DND-41 (cell line): ENCODE measurements around the gene ACMSD.
"Not testable (repeated sequence)": the region's sequence is repeated elsewhere in the genome, so short reads cannot be mapped to it uniquely, and the experiment has no call there.

Experiments used
- EZH2 ChIP-seq: IDR thresholded peaks from 3 replicates; pipeline ENCODE4 v1.6.1; 2012; ENCODE audit warnings: borderline replicate concordance, low read depth, mild to moderate bottlenecking, moderate library complexity, low read length, inconsistent platforms; ENCODE audit not compliant: severe bottlenecking
- TF ChIP-seq, protein P1 (sequence below): IDR thresholded peaks from 2 replicates; pipeline ENCODE4 v1.5.1; 2012; ENCODE audit warnings: borderline replicate concordance, low read length, moderate library complexity, mild to moderate bottlenecking; ENCODE audit not compliant: poor library complexity, severe bottlenecking; ENCODE audit errors: extremely low read depth

DNA sequence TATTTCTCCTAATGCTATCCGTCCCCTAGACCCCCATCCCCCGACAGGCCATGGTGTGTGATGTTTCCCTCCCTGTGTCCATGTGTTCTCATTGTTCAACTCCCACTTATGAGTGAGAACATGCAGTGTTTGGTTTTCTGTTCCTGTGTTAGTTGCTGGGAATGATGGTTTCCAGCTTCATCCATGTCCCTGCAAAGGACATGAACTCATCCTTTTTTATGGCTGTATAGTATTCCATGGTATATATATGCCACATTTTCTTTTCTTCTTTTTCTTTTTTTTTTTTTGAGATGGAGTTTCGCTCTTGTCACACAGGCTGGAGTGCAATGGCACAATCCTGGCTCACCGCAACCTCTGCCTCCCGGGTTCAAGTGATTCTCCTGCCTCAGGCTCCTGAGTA, 9.2 kb downstream of the ACMSD start:
- TF ChIP-seq EZH2 = not testable (repeated sequence)
- TF ChIP-seq, protein P1, sequence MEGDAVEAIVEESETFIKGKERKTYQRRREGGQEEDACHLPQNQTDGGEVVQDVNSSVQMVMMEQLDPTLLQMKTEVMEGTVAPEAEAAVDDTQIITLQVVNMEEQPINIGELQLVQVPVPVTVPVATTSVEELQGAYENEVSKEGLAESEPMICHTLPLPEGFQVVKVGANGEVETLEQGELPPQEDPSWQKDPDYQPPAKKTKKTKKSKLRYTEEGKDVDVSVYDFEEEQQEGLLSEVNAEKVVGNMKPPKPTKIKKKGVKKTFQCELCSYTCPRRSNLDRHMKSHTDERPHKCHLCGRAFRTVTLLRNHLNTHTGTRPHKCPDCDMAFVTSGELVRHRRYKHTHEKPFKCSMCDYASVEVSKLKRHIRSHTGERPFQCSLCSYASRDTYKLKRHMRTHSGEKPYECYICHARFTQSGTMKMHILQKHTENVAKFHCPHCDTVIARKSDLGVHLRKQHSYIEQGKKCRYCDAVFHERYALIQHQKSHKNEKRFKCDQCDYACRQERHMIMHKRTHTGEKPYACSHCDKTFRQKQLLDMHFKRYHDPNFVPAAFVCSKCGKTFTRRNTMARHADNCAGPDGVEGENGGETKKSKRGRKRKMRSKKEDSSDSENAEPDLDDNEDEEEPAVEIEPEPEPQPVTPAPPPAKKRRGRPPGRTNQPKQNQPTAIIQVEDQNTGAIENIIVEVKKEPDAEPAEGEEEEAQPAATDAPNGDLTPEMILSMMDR = not testable (repeated sequence)
